GM23338 (cell line): ENCODE measurements around the gene MROH2A. TPM values are rescaled to one million over a fixed set of nuclear protein-coding genes. Genes with fewer than 3 reads are reported as not detected.

Experiments used
- ATAC-seq: fragments of 200-7000 bp; cut with Tn5 transposase; 3 replicates; pipeline ENCODE4 v1.9.1; 2020
- DNase-seq: peaks from one replicate; pipeline ENCODE4 v3.0.0-alpha.2; 2015; ENCODE audit warnings: low spot score
- H2AFZ ChIP-seq: fragments of 200-600 bp; sonication (generic); 2 replicates; pipeline ENCODE4 v1.8.0; 2016; ENCODE audit warnings: antibody characterized with exemption, mild to moderate bottlenecking, moderate library complexity
- H3F3A ChIP-seq: fragments of 200-600 bp; sonication (generic); replicated peaks from 2 replicates; pipeline ENCODE4 v1.8.0; 2017; ENCODE audit warnings: antibody characterized with exemption, mixed run types, low read depth
- H3K27ac ChIP-seq: fragments of 200-600 bp; sonication (generic); 2 replicates; pipeline ENCODE4 v1.6.1; 2016; ENCODE audit warnings: low read depth
- H3K27me3 ChIP-seq: fragments of 200-600 bp; sonication (generic); 2 replicates; pipeline ENCODE4 v1.8.0; 2016; ENCODE audit warnings: mild to moderate bottlenecking, mixed run types, moderate library complexity; ENCODE audit not compliant: insufficient read depth
- H3K36me3 ChIP-seq: fragments of 200-600 bp; sonication (generic); 2 replicates; pipeline ENCODE4 v1.8.0; 2016; ENCODE audit warnings: mild to moderate bottlenecking; ENCODE audit not compliant: insufficient read depth
- H3K4me1 ChIP-seq: fragments of 200-600 bp; sonication (generic); 2 replicates; pipeline ENCODE4 v1.8.0; 2016; ENCODE audit warnings: mild to moderate bottlenecking, moderate library complexity; ENCODE audit not compliant: insufficient read depth
- H3K4me2 ChIP-seq: fragments of 200-600 bp; sonication (generic); 2 replicates; pipeline ENCODE4 v1.7.1; 2017; ENCODE audit warnings: mixed run types
- H3K4me3 ChIP-seq: fragments of 200-600 bp; sonication (generic); 2 replicates; pipeline ENCODE4 v1.6.1; 2016; ENCODE audit warnings: mixed run types
- H3K79me2 ChIP-seq: fragments of 200-600 bp; sonication (generic); replicated peaks from 2 replicates; pipeline ENCODE4 v1.8.0; 2017; ENCODE audit warnings: mild to moderate bottlenecking; ENCODE audit not compliant: insufficient read depth
- H3K9me2 ChIP-seq: fragments of 200-600 bp; sonication (generic); 2 replicates; pipeline ENCODE4 v1.8.0; 2017; ENCODE audit not compliant: insufficient read depth
- H4K20me1 ChIP-seq: fragments of 200-600 bp; sonication (generic); replicated peaks from 2 replicates; pipeline ENCODE4 v1.8.0; 2017; ENCODE audit warnings: mild to moderate bottlenecking; ENCODE audit not compliant: insufficient read depth
- H3K27ac Mint-ChIP-seq: 2 replicates; pipeline ENCODE4 v1.8.0; 2020; ENCODE audit warnings: inconsistent platforms, mild to moderate bottlenecking, moderate library complexity, mixed read lengths
- H3K27me3 Mint-ChIP-seq: 3 replicates; pipeline ENCODE4 v1.8.0; 2022; ENCODE audit warnings: low read depth, mild to moderate bottlenecking, moderate library complexity, mixed read lengths, inconsistent platforms; ENCODE audit not compliant: insufficient read depth, poor library complexity
- H3K36me3 Mint-ChIP-seq: 3 replicates; pipeline ENCODE4 v1.8.0; 2021; ENCODE audit warnings: low read depth, mild to moderate bottlenecking, inconsistent platforms, moderate library complexity, mixed read lengths
- H3K4me1 Mint-ChIP-seq: 3 replicates; pipeline ENCODE4 v1.8.0; 2020; ENCODE audit warnings: mild to moderate bottlenecking, inconsistent platforms, mixed read lengths
- H3K4me3 Mint-ChIP-seq: 3 replicates; pipeline ENCODE4 v1.8.0; 2021; ENCODE audit warnings: moderate library complexity, mild to moderate bottlenecking, inconsistent platforms, mixed read lengths
- H3K9me3 Mint-ChIP-seq: 3 replicates; pipeline ENCODE4 v1.8.0; 2020; ENCODE audit warnings: moderate library complexity, mild to moderate bottlenecking, inconsistent platforms, mixed read lengths
- CREB1 ChIP-seq: fragments of 250-450 bp; sonication (Bioruptor Pico); IDR thresholded peaks from 2 replicates; pipeline ENCODE4 v1.5.0; 2020; ENCODE audit warnings: low read depth, mild to moderate bottlenecking, moderate library complexity
- EZH2 ChIP-seq: fragments of 200-600 bp; sonication (generic); IDR thresholded peaks from one replicate; pipeline ENCODE4 v1.8.0; 2017; ENCODE audit warnings: antibody characterized with exemption, mild to moderate bottlenecking, low read depth; ENCODE audit not compliant: unreplicated experiment
- EZH2phosphoT487 ChIP-seq: fragments of 200-600 bp; sonication (generic); IDR thresholded peaks from one replicate; pipeline ENCODE4 v1.8.1; 2018; ENCODE audit warnings: antibody characterized with exemption; ENCODE audit not compliant: unreplicated experiment
- JUNB ChIP-seq: IDR thresholded peaks from one replicate; pipeline ENCODE4 v1.6.1; 2016; ENCODE audit warnings: antibody characterized with exemption; ENCODE audit not compliant: unreplicated experiment
- NANOG ChIP-seq: IDR thresholded peaks from 2 replicates; pipeline ENCODE4 v1.6.1; 2016; ENCODE audit warnings: antibody characterized with exemption, borderline replicate concordance
- ZNF114 ChIP-seq: fragments of 250-450 bp; sonication (Bioruptor Pico); IDR thresholded peaks from 2 replicates; pipeline ENCODE4 v1.5.0; 2020; ENCODE audit warnings: mild to moderate bottlenecking, moderate library complexity
- ZNF331 ChIP-seq: fragments of 250-450 bp; sonication (Bioruptor Pico); IDR thresholded peaks from 2 replicates; pipeline ENCODE4 v1.5.0; 2020; ENCODE audit warnings: low read depth, mild to moderate bottlenecking, moderate library complexity
- polyA plus RNA-seq: library from polyadenylated mRNA; unstranded; fragments of >200 nt; fragmentation: Nextera tagmentation; extraction: Ambion mirVana; gene quantifications from 2 replicates; pipeline ENCODE4 v1.2.1, GENCODE V29; 2016
- total RNA-seq: library from RNA; depleted of rRNA; stranded (reverse); fragments of >200 nt; shearing (Covaris generic); gene quantifications from 2 replicates; pipeline ENCODE4 v1.2.3, GENCODE V29; 2014
- TF ChIP-seq, protein P1 (sequence below), 2 experiments: fragments of 200-600 bp in 1 of 2; sonication (generic) in 1 of 2; conservative IDR thresholded peaks; 2 replicates each; pipeline versions ENCODE4 v1.5.1 to v1.6.1; 2016 to 2017; ENCODE audit warnings: antibody characterized with exemption in 2 of 2, low read depth in 2 of 2, mild to moderate bottlenecking in 2 of 2, moderate library complexity in 1 of 2
- TF ChIP-seq, protein P2 (sequence below): fragments of 250-450 bp; sonication (Bioruptor Pico); IDR thresholded peaks from 2 replicates; pipeline ENCODE4 v1.5.0; 2020; ENCODE audit warnings: mild to moderate bottlenecking, moderate library complexity
- TF ChIP-seq, protein P3 (sequence below): IDR thresholded peaks from 2 replicates; pipeline ENCODE4 v1.6.1; 2016; ENCODE audit warnings: antibody characterized with exemption

The MROH2A gene
- total and polyA plus RNA-seq, 2 experiments from 2014 or later = not detected

DNA sequence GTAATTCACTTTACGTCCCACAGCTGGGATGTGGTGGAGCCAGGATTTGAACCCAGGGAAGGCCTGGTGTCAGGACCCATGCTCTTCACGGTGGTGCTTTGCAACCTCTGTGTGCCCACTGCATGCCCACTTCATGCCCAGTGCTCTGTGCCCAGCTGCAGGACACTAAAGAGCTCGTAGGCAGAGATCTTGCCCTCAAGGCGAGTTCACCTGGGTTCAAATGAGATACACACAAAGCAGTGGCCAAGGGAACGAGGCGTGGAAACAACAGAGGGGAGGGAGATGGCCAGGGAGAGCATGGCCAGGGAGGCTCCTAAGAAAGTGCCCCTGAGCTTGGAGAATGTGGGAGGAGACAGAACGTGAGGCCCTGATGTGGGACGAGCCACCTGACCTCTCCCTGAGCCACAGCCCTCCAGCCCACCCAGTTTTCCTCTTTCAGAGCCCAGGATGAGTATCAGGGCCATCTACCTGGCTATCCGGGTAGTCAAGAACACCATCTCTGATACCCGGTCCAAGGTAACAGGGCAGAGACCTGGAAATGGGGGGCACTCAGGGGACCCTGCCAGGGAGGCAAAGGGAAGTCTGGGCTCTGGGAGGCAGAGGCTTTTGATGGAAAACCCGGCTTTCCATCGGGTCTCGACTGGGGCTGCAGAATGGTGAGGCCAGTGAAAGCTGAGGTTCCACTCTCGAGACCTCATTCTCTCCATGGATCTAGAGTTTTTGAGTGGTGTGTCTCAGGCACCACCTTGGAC lies 20.4 kb downstream of the MROH2A start:
- H2AFZ ChIP-seq = no peak overlapping the region
- no peak overlapping the region for H3K4me3 Mint-ChIP-seq
- H3K4me2 ChIP-seq = no peak overlapping the region
- H3K9me2 ChIP-seq = no peaks in the 10 kb centered on the region
- no peak for ATAC-seq
- no peaks in the 10 kb centered on the region; the same call in 2 of the 3 replicates for H3K36me3 Mint-ChIP-seq
- no peaks in the 10 kb centered on the region for H4K20me1 ChIP-seq
- peaks cover 21% of the 10 kb centered on the region for H3K9me3 Mint-ChIP-seq
- no peaks in the 10 kb centered on the region for H3K4me1 ChIP-seq
- no peaks in the 10 kb centered on the region for H3K27me3 ChIP-seq
- no peak overlapping the region for H3K27ac ChIP-seq
- no peak overlapping the region for H3K27ac Mint-ChIP-seq
- TF ChIP-seq NANOG (no peak), CREB1 (CRISPR knock-in tag) (no peak), EZH2 (no peak)
- no peaks in the 10 kb centered on the region for H3K79me2 ChIP-seq
- H3K27me3 Mint-ChIP-seq = peaks cover 3% of the 10 kb centered on the region
- H3K36me3 ChIP-seq = no peaks in the 10 kb centered on the region
- no peak for DNase-seq
- H3F3A ChIP-seq = no peaks in the 10 kb centered on the region
- no peak overlapping the region for H3K4me3 ChIP-seq
- no peaks in the 10 kb centered on the region for H3K4me1 Mint-ChIP-seq

DNA sequence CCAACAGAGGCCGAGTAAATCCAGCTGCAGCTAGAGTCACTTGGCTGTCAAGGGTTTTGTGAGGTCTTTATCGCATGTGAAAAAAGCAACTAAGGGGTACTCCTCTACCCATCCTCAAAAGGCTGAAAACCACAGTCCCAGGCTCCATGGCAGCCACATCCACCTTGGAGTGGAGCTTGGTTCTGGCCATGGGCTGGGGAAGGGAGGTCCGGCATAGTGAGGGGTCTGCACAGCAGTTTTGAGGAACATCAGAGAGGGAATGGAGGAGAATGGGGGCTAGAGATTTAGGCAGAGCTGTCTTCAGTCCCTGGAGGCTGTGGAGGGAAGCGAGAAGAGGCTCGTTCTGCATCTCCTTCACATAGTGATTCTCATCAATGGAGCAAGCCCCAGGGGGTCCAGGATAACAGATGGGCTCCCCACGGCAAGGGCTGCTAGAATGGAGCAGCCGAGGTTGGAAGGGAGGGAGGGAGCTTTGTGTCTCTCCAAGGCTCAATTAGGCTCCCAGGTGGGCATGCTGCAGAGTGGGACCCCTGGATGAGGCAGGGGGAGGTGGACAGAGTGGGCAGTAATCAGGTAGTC lies 21.0 kb downstream of the MROH2A start:
- Mint-ChIP-seq H3K27ac (no peak overlapping the region), H3K9me3 (peaks cover 21% of the 10 kb centered on the region), H3K36me3 (no peaks in the 10 kb centered on the region; the same call in 2 of the 3 replicates), H3K27me3 (peaks cover 3% of the 10 kb centered on the region), H3K4me3 (no peak overlapping the region), H3K4me1 (no peaks in the 10 kb centered on the region)
- H3F3A ChIP-seq = no peaks in the 10 kb centered on the region
- ATAC-seq (no peak), DNase-seq (no peak)
- no peak overlapping the region for H3K4me2 ChIP-seq
- H4K20me1 ChIP-seq = no peaks in the 10 kb centered on the region
- no peaks in the 10 kb centered on the region for H3K4me1 ChIP-seq
- no peaks in the 10 kb centered on the region for H3K36me3 ChIP-seq
- no peak overlapping the region for H3K4me3 ChIP-seq
- no peaks in the 10 kb centered on the region for H3K9me2 ChIP-seq
- no peaks in the 10 kb centered on the region for H3K27me3 ChIP-seq
- H3K27ac ChIP-seq = no peak overlapping the region
- no peaks in the 10 kb centered on the region for H3K79me2 ChIP-seq
- no peak overlapping the region for H2AFZ ChIP-seq
- TF ChIP-seq NANOG = no peak
- TF ChIP-seq EZH2phosphoT487 = no peak
- TF ChIP-seq, protein P1, sequence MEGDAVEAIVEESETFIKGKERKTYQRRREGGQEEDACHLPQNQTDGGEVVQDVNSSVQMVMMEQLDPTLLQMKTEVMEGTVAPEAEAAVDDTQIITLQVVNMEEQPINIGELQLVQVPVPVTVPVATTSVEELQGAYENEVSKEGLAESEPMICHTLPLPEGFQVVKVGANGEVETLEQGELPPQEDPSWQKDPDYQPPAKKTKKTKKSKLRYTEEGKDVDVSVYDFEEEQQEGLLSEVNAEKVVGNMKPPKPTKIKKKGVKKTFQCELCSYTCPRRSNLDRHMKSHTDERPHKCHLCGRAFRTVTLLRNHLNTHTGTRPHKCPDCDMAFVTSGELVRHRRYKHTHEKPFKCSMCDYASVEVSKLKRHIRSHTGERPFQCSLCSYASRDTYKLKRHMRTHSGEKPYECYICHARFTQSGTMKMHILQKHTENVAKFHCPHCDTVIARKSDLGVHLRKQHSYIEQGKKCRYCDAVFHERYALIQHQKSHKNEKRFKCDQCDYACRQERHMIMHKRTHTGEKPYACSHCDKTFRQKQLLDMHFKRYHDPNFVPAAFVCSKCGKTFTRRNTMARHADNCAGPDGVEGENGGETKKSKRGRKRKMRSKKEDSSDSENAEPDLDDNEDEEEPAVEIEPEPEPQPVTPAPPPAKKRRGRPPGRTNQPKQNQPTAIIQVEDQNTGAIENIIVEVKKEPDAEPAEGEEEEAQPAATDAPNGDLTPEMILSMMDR (conservative IDR thresholded peaks at IDR 0.05; ENCODE audit: low read depth in 2 of 2) = no peak
- TF ChIP-seq, protein P2, sequence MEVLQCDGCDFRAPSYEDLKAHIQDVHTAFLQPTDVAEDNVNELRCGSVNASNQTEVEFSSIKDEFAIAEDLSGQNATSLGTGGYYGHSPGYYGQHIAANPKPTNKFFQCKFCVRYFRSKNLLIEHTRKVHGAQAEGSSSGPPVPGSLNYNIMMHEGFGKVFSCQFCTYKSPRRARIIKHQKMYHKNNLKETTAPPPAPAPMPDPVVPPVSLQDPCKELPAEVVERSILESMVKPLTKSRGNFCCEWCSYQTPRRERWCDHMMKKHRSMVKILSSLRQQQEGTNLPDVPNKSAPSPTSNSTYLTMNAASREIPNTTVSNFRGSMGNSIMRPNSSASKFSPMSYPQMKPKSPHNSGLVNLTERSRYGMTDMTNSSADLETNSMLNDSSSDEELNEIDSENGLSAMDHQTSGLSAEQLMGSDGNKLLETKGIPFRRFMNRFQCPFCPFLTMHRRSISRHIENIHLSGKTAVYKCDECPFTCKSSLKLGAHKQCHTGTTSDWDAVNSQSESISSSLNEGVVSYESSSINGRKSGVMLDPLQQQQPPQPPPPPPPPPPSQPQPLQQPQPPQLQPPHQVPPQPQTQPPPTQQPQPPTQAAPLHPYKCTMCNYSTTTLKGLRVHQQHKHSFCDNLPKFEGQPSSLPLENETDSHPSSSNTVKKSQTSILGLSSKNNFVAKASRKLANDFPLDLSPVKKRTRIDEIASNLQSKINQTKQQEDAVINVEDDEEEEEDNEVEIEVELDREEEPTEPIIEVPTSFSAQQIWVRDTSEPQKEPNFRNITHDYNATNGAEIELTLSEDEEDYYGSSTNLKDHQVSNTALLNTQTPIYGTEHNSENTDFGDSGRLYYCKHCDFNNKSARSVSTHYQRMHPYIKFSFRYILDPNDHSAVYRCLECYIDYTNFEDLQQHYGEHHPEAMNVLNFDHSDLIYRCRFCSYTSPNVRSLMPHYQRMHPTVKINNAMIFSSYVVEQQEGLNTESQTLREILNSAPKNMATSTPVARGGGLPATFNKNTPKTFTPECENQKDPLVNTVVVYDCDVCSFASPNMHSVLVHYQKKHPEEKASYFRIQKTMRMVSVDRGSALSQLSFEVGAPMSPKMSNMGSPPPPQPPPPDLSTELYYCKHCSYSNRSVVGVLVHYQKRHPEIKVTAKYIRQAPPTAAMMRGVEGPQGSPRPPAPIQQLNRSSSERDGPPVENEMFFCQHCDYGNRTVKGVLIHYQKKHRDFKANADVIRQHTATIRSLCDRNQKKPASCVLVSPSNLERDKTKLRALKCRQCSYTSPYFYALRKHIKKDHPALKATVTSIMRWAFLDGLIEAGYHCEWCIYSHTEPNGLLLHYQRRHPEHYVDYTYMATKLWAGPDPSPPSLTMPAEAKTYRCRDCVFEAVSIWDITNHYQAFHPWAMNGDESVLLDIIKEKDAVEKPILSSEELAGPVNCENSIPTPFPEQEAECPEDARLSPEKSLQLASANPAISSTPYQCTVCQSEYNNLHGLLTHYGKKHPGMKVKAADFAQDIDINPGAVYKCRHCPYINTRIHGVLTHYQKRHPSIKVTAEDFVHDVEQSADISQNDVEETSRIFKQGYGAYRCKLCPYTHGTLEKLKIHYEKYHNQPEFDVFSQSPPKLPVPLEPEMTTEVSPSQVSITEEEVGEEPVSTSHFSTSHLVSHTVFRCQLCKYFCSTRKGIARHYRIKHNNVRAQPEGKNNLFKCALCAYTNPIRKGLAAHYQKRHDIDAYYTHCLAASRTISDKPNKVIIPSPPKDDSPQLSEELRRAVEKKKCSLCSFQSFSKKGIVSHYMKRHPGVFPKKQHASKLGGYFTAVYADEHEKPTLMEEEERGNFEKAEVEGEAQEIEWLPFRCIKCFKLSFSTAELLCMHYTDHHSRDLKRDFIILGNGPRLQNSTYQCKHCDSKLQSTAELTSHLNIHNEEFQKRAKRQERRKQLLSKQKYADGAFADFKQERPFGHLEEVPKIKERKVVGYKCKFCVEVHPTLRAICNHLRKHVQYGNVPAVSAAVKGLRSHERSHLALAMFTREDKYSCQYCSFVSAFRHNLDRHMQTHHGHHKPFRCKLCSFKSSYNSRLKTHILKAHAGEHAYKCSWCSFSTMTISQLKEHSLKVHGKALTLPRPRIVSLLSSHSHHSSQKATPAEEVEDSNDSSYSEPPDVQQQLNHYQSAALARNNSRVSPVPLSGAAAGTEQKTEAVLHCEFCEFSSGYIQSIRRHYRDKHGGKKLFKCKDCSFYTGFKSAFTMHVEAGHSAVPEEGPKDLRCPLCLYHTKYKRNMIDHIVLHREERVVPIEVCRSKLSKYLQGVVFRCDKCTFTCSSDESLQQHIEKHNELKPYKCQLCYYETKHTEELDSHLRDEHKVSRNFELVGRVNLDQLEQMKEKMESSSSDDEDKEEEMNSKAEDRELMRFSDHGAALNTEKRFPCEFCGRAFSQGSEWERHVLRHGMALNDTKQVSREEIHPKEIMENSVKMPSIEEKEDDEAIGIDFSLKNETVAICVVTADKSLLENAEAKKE (CRISPR knock-in tag) = no peak
- TF ChIP-seq, protein P3, sequence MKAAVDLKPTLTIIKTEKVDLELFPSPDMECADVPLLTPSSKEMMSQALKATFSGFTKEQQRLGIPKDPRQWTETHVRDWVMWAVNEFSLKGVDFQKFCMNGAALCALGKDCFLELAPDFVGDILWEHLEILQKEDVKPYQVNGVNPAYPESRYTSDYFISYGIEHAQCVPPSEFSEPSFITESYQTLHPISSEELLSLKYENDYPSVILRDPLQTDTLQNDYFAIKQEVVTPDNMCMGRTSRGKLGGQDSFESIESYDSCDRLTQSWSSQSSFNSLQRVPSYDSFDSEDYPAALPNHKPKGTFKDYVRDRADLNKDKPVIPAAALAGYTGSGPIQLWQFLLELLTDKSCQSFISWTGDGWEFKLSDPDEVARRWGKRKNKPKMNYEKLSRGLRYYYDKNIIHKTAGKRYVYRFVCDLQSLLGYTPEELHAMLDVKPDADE = no peak
- no peak for TF ChIP-seq ZNF114 (CRISPR knock-in tag)
- no peak for TF ChIP-seq ZNF331 (CRISPR knock-in tag)
- no peak for TF ChIP-seq JUNB
